ENCODE data around the gene PRR14L.

GRCh38 chr22:31646186-31647019, 103.5 kb downstream of the PRR14L start:
- TF ChIP-seq, protein P1, sequence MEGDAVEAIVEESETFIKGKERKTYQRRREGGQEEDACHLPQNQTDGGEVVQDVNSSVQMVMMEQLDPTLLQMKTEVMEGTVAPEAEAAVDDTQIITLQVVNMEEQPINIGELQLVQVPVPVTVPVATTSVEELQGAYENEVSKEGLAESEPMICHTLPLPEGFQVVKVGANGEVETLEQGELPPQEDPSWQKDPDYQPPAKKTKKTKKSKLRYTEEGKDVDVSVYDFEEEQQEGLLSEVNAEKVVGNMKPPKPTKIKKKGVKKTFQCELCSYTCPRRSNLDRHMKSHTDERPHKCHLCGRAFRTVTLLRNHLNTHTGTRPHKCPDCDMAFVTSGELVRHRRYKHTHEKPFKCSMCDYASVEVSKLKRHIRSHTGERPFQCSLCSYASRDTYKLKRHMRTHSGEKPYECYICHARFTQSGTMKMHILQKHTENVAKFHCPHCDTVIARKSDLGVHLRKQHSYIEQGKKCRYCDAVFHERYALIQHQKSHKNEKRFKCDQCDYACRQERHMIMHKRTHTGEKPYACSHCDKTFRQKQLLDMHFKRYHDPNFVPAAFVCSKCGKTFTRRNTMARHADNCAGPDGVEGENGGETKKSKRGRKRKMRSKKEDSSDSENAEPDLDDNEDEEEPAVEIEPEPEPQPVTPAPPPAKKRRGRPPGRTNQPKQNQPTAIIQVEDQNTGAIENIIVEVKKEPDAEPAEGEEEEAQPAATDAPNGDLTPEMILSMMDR (conservative IDR thresholded peaks at IDR 0.05) = no peak
- no peak for TF ChIP-seq ZFX (IDR thresholded peaks at IDR 0.05)

Measured in C4-2B (cell line).